ENCODE measurements around the gene CES4A. TPM values are rescaled to one million over a fixed set of nuclear protein-coding genes. Genes with fewer than 3 reads are reported as not detected.

The CES4A gene
- total and polyA plus RNA-seq, 5 donors from 2014 or later, result 1.6 to 11.9 (median 2.8) TPM

GRCh38 chr16:66958857-66959703 is 29.3 kb upstream of the CES4A start:
- Histone ChIP-seq H3K9me3 (ENCODE audit: control insufficient read depth in 2 of 2, low read length in 2 of 2) (no peaks in the 10 kb centered on the region), H3K4me3 (ENCODE audit: low read depth, low read length) (no peak overlapping the region), H3K36me3 (ENCODE audit: control insufficient read depth, insufficient read depth, low read length) (no peaks in the 10 kb centered on the region), H3K27me3 (ENCODE audit: control insufficient read depth, insufficient read depth, low read length) (no peaks in the 10 kb centered on the region), H3K27ac (ENCODE audit: insufficient read depth, low read length, poor library complexity, severe bottlenecking) (no peak overlapping the region), H3K4me1 (ENCODE audit: control insufficient read depth, insufficient read depth, low read length, poor library complexity, severe bottlenecking) (peaks cover under 1% of the 10 kb centered on the region)
- Mint-ChIP-seq H3K4me1 (peaks cover 0 to 17% (median 10%) of the 10 kb centered on the region in 4 donors), H3K27ac (peak overlapping the region in 1 of 3 donors; percentile 10), H3K27me3 (peaks cover 13% of the 10 kb centered on the region), H3K36me3 (no peaks in the 10 kb centered on the region), H3K9me3 (peaks cover 0 to 2% (median 0%) of the 10 kb centered on the region in 7 donors), H3K4me3 (peak overlapping the region in 1 of 4 donors; percentile 19)
- no peak for ATAC-seq (ENCODE audit: low read depth in 2 of 2)
- DNase-seq, result no peak

GRCh38 chr16:66959704-66960161 is 28.7 kb upstream of the CES4A start:
- Mint-ChIP-seq H3K27ac (no peak overlapping the region), H3K4me1 (peaks cover 0 to 17% (median 10%) of the 10 kb centered on the region in 4 donors), H3K36me3 (no peaks in the 10 kb centered on the region), H3K9me3 (no peaks in the 10 kb centered on the region), H3K27me3 (peaks cover 9% of the 10 kb centered on the region), H3K4me3 (no peak overlapping the region)
- no peak overlapping the region for H3K27ac ChIP-seq (ENCODE audit: insufficient read depth, low read length, poor library complexity, severe bottlenecking)
- no peak for ATAC-seq (ENCODE audit: low read depth in 2 of 2)
- no peaks in the 10 kb centered on the region for H3K27me3 ChIP-seq (ENCODE audit: control insufficient read depth, insufficient read depth, low read length)
- no peak for DNase-seq
- H3K4me1 ChIP-seq (ENCODE audit: control insufficient read depth, insufficient read depth, low read length, poor library complexity, severe bottlenecking), result no peaks in the 10 kb centered on the region
- H3K4me3 ChIP-seq (ENCODE audit: low read depth, low read length), result no peak overlapping the region
- no peaks in the 10 kb centered on the region for H3K36me3 ChIP-seq (ENCODE audit: control insufficient read depth, insufficient read depth, low read length)
- H3K9me3 ChIP-seq (ENCODE audit: control insufficient read depth in 2 of 2, low read length in 2 of 2), result no peaks in the 10 kb centered on the region

GRCh38 chr16:66960270-66960669 is 28.1 kb upstream of the CES4A start:
- H3K36me3 ChIP-seq (ENCODE audit: control insufficient read depth, insufficient read depth, low read length), result no peaks in the 10 kb centered on the region
- no peak overlapping the region for H3K27ac ChIP-seq (ENCODE audit: insufficient read depth, low read length, poor library complexity, severe bottlenecking)
- no peaks in the 10 kb centered on the region for H3K9me3 Mint-ChIP-seq
- peaks cover 0 to 17% (median 10%) of the 10 kb centered on the region in 4 donors for H3K4me1 Mint-ChIP-seq
- no peak for DNase-seq
- H3K4me1 ChIP-seq (ENCODE audit: control insufficient read depth, insufficient read depth, low read length, poor library complexity, severe bottlenecking), result no peaks in the 10 kb centered on the region
- no peaks in the 10 kb centered on the region for H3K9me3 ChIP-seq (ENCODE audit: control insufficient read depth in 2 of 2, low read length in 2 of 2)
- H3K27me3 Mint-ChIP-seq, result peaks cover 9% of the 10 kb centered on the region
- no peaks in the 10 kb centered on the region for H3K36me3 Mint-ChIP-seq
- no peak overlapping the region for H3K27ac Mint-ChIP-seq
- no peaks in the 10 kb centered on the region for H3K27me3 ChIP-seq (ENCODE audit: control insufficient read depth, insufficient read depth, low read length)
- no peak for ATAC-seq (ENCODE audit: low read depth in 2 of 2)
- H3K4me3 ChIP-seq (ENCODE audit: low read depth, low read length), result no peak overlapping the region
- no peak overlapping the region for H3K4me3 Mint-ChIP-seq

GRCh38 chr16:66961065-66961744 is 27.2 kb upstream of the CES4A start, which contains the start of gene CES3:
TSS of gene CES3 (plus strand) at chr16:66961266. CDS start at chr16:66961308, 42 bp downstream.
- Histone ChIP-seq H3K4me1 (ENCODE audit: control insufficient read depth, insufficient read depth, low read length, poor library complexity, severe bottlenecking) (no peaks in the 10 kb centered on the region), H3K27ac (ENCODE audit: insufficient read depth, low read length, poor library complexity, severe bottlenecking) (no peak within 1 kb of the TSS), H3K4me3 (ENCODE audit: low read depth, low read length) (no peak within 1 kb of the TSS), H3K36me3 (ENCODE audit: control insufficient read depth, insufficient read depth, low read length) (no peaks in the 10 kb centered on the region), H3K27me3 (ENCODE audit: control insufficient read depth, insufficient read depth, low read length) (no peaks in the 10 kb centered on the region), H3K9me3 (ENCODE audit: control insufficient read depth in 2 of 2, low read length in 2 of 2) (no peaks in the 10 kb centered on the region)
- no peaks in the 10 kb centered on the region for H3K9me3 Mint-ChIP-seq
- peak within 1 kb of the TSS in 2 of 4 donors; percentile 24 to 47 for H3K4me3 Mint-ChIP-seq
- H3K27me3 Mint-ChIP-seq, result peaks cover 6% of the 10 kb centered on the region
- H3K27ac Mint-ChIP-seq, result peak within 1 kb of the TSS in 2 of 3 donors; percentile 52 to 63
- DNase-seq (peak in 2 of 3 donors; percentile 39 to 83), ATAC-seq (ENCODE audit: low read depth in 2 of 2) (peak; percentile 74 to 84)
- no peaks in the 10 kb centered on the region for H3K36me3 Mint-ChIP-seq
- peaks cover 0 to 17% (median 10%) of the 10 kb centered on the region in 4 donors for H3K4me1 Mint-ChIP-seq

- peak overlapping the region in 2 of 3 donors; percentile 52 to 63 for H3K27ac Mint-ChIP-seq
- Histone ChIP-seq H3K4me1 (ENCODE audit: control insufficient read depth, insufficient read depth, low read length, poor library complexity, severe bottlenecking) (no peaks in the 10 kb centered on the region), H3K36me3 (ENCODE audit: control insufficient read depth, insufficient read depth, low read length) (no peaks in the 10 kb centered on the region), H3K4me3 (ENCODE audit: low read depth, low read length) (no peak overlapping the region), H3K27me3 (ENCODE audit: control insufficient read depth, insufficient read depth, low read length) (no peaks in the 10 kb centered on the region), H3K27ac (ENCODE audit: insufficient read depth, low read length, poor library complexity, severe bottlenecking) (no peak overlapping the region), H3K9me3 (ENCODE audit: control insufficient read depth in 2 of 2, low read length in 2 of 2) (no peaks in the 10 kb centered on the region)
- peaks cover 5% of the 10 kb centered on the region for H3K27me3 Mint-ChIP-seq
- peak overlapping the region in 1 of 4 donors; percentile 47 for H3K4me3 Mint-ChIP-seq
- H3K9me3 Mint-ChIP-seq, result no peaks in the 10 kb centered on the region
- H3K36me3 Mint-ChIP-seq, result no peaks in the 10 kb centered on the region
- H3K4me1 Mint-ChIP-seq, result peaks cover 0 to 17% (median 10%) of the 10 kb centered on the region in 4 donors
- ATAC-seq (ENCODE audit: low read depth in 2 of 2) (no peak), DNase-seq (peak in 1 of 3 donors; percentile 42)
Measured at GRCh38 chr16:66961914-66962313, 26.5 kb upstream of the CES4A start.

GRCh38 chr16:66964049-66964448 is 24.3 kb upstream of the CES4A start:
- Histone ChIP-seq H3K27ac (ENCODE audit: insufficient read depth, low read length, poor library complexity, severe bottlenecking) (no peak overlapping the region), H3K9me3 (ENCODE audit: control insufficient read depth in 2 of 2, low read length in 2 of 2) (no peaks in the 10 kb centered on the region), H3K4me3 (ENCODE audit: low read depth, low read length) (no peak overlapping the region), H3K4me1 (ENCODE audit: control insufficient read depth, insufficient read depth, low read length, poor library complexity, severe bottlenecking) (no peaks in the 10 kb centered on the region), H3K27me3 (ENCODE audit: control insufficient read depth, insufficient read depth, low read length) (no peaks in the 10 kb centered on the region), H3K36me3 (ENCODE audit: control insufficient read depth, insufficient read depth, low read length) (no peaks in the 10 kb centered on the region)
- H3K27me3 Mint-ChIP-seq, result peaks cover 2% of the 10 kb centered on the region
- peak overlapping the region in 1 of 4 donors; percentile 34 for H3K4me3 Mint-ChIP-seq
- H3K4me1 Mint-ChIP-seq, result peaks cover 0 to 9% (median 4%) of the 10 kb centered on the region in 4 donors
- no peak overlapping the region for H3K27ac Mint-ChIP-seq
- no peak for DNase-seq
- H3K9me3 Mint-ChIP-seq, result no peaks in the 10 kb centered on the region
- no peaks in the 10 kb centered on the region for H3K36me3 Mint-ChIP-seq
- ATAC-seq (ENCODE audit: low read depth in 2 of 2), result no peak

GRCh38 chr16:66968847-66969246 is 19.5 kb upstream of the CES4A start:
- Histone ChIP-seq H3K4me1 (ENCODE audit: control insufficient read depth, insufficient read depth, low read length, poor library complexity, severe bottlenecking) (no peaks in the 10 kb centered on the region), H3K36me3 (ENCODE audit: control insufficient read depth, insufficient read depth, low read length) (no peaks in the 10 kb centered on the region), H3K27ac (ENCODE audit: insufficient read depth, low read length, poor library complexity, severe bottlenecking) (no peak overlapping the region), H3K27me3 (ENCODE audit: control insufficient read depth, insufficient read depth, low read length) (no peaks in the 10 kb centered on the region), H3K4me3 (ENCODE audit: low read depth, low read length) (no peak overlapping the region), H3K9me3 (ENCODE audit: control insufficient read depth in 2 of 2, low read length in 2 of 2) (no peaks in the 10 kb centered on the region)
- no peaks in the 10 kb centered on the region for H3K9me3 Mint-ChIP-seq
- ATAC-seq (ENCODE audit: low read depth in 2 of 2) (no peak), DNase-seq (no peak)
- H3K27me3 Mint-ChIP-seq, result peaks cover 7% of the 10 kb centered on the region
- H3K4me1 Mint-ChIP-seq, result no peaks in the 10 kb centered on the region
- H3K4me3 Mint-ChIP-seq, result no peak overlapping the region
- H3K36me3 Mint-ChIP-seq, result no peaks in the 10 kb centered on the region
- no peak overlapping the region for H3K27ac Mint-ChIP-seq
